Osteocyte (in vitro differentiated cells): ENCODE measurements around the gene WDR86. TPM values are rescaled to one million over a fixed set of nuclear protein-coding genes. Genes with fewer than 3 reads are reported as not detected.

Experiments
- DNase-seq: peaks from one replicate; pipeline ENCODE4 v3.0.0; 2021; ENCODE audit warnings: mixed read lengths; ENCODE audit not compliant: unreplicated experiment; ENCODE audit errors: extremely low spot score
- H3K27ac Mint-ChIP-seq: one replicate; pipeline ENCODE4 v1.8.0; 2021; ENCODE audit warnings: mild to moderate bottlenecking, mixed read lengths; ENCODE audit not compliant: unreplicated experiment
- H3K27me3 Mint-ChIP-seq: one replicate; pipeline ENCODE4 v1.8.0; 2021; ENCODE audit warnings: mixed read lengths; ENCODE audit not compliant: unreplicated experiment
- H3K36me3 Mint-ChIP-seq: one replicate; pipeline ENCODE4 v1.8.0; 2021; ENCODE audit warnings: mixed read lengths; ENCODE audit not compliant: unreplicated experiment
- H3K4me1 Mint-ChIP-seq: one replicate; pipeline ENCODE4 v1.8.0; 2021; ENCODE audit warnings: mixed read lengths; ENCODE audit not compliant: unreplicated experiment
- H3K4me3 Mint-ChIP-seq: one replicate; pipeline ENCODE4 v1.8.0; 2021; ENCODE audit warnings: mild to moderate bottlenecking, moderate library complexity, mixed read lengths; ENCODE audit not compliant: unreplicated experiment
- H3K9me3 Mint-ChIP-seq: one replicate; pipeline ENCODE4 v1.8.0; 2021; ENCODE audit warnings: mixed read lengths; ENCODE audit not compliant: unreplicated experiment
- CTCF ChIP-seq: fragments of 200-600 bp; sonication (generic); IDR thresholded peaks from 2 replicates; pipeline ENCODE4 v1.5.0; 2021; ENCODE audit warnings: antibody characterized with exemption, mild to moderate bottlenecking, moderate library complexity
- total RNA-seq: library from RNA; stranded (reverse); gene quantifications from 2 replicates; pipeline ENCODE4 v1.2.1, GENCODE V29; 2021

WDR86 gene
- total RNA-seq, 1 donor from 2014 or later = not detected

GRCh38 chr7:151451156-151451555, 41.3 kb upstream of the WDR86 start:
- TF ChIP-seq CTCF = no peak
- Mint-ChIP-seq H3K4me1 (peaks cover 9% of the 10 kb centered on the region), H3K9me3 (no peaks in the 10 kb centered on the region), H3K36me3 (no peaks in the 10 kb centered on the region), H3K4me3 (no peak overlapping the region), H3K27me3 (peaks cover 2% of the 10 kb centered on the region), H3K27ac (no peak overlapping the region)
- DNase-seq = no peak

- peaks cover 4% of the 10 kb centered on the region for H3K27me3 Mint-ChIP-seq
- H3K9me3 Mint-ChIP-seq = no peaks in the 10 kb centered on the region
- peaks cover 9% of the 10 kb centered on the region for H3K4me1 Mint-ChIP-seq
- no peak overlapping the region for H3K4me3 Mint-ChIP-seq
- no peak overlapping the region for H3K27ac Mint-ChIP-seq
- no peak for DNase-seq
- no peaks in the 10 kb centered on the region for H3K36me3 Mint-ChIP-seq
- no peak for TF ChIP-seq CTCF
Measured at GRCh38 chr7:151449990-151450389, 40.2 kb upstream of the WDR86 start.

DNA sequence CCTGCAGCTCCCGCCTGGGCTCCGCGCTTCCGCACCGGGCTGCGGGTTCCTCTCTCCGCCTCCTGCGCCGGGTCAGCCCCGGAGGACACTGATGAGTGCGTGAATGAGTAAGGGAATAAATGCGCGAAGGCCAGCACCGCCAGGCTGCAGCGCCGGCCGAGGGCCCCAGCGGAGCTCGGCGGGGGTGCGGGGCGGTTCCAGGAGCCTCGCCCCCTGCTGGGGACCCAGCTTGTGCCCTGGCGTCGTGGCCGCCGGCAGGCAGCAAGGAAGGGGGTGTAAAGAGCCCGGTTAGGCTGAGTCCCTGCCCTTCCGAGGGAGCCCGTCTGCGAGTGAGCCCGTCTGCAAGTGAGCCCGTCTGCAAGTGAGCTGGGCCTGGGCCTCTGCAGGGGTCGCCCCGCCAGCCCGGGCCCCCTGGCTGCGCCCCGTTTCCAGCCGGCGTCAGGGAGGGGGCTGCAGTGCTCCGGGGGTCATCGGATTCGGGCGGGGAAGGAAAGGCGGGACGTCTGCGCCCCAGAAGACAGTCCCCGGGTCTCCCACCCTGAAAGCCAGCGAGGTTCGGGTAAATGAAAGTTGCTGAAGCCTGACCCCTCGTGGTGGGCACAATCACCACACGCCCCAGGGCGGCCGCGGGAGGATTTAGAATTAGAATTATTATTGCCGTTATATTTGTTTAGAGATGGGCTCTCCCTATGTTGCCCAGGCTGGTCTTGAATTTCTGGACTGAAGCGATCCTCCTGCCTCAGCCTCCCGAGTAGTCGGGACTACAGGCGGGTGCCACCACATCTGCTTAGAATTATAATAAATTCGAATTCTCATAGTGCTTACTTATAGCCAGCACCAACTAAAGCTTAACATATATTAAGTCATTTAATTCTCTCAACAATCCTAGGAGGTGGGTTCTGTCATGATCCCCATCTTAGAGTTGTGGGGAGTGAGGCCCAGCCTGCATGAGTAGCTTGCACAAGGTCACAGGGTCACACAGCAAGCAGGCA, 38.7 kb upstream of the WDR86 start:
- Mint-ChIP-seq H3K36me3 (no peaks in the 10 kb centered on the region), H3K27me3 (peaks cover 7% of the 10 kb centered on the region), H3K9me3 (no peaks in the 10 kb centered on the region), H3K4me3 (peak overlapping the region; percentile 47), H3K4me1 (peaks cover 9% of the 10 kb centered on the region), H3K27ac (no peak overlapping the region)
- DNase-seq = no peak
- TF ChIP-seq CTCF = peak; percentile 89

- Mint-ChIP-seq H3K9me3 (no peaks in the 10 kb centered on the region), H3K27me3 (peaks cover 9% of the 10 kb centered on the region)
Measured at GRCh38 chr7:151447901-151448260, 38.0 kb upstream of the WDR86 start.

More at GRCh38 chr7:151447901-151448260, 38.0 kb upstream of the WDR86 start:
- Mint-ChIP-seq H3K27ac (no peak overlapping the region), H3K4me3 (peak overlapping the region; percentile 47), H3K36me3 (no peaks in the 10 kb centered on the region), H3K4me1 (peaks cover 4% of the 10 kb centered on the region)
- DNase-seq = no peak
- TF ChIP-seq CTCF = no peak
